Upper lobe of right lung (tissue), 1 donor: ENCODE measurements around the gene SMIM22. TPM values are rescaled to one million over a fixed set of nuclear protein-coding genes. Genes with fewer than 3 reads are reported as not detected.
A peak's percentile ranks its signal among the peaks of the same experiment; 100 is the strongest.

ENCODE experiments used
- ATAC-seq: fragments of 200-7000 bp; cut with Tn5 transposase; one replicate; pipeline ENCODE4 v1.9.1; 2020; ENCODE audit warnings: mild to moderate bottlenecking, moderate library complexity
- DNase-seq: peaks from one replicate; pipeline ENCODE4 v3.0.0-alpha.2; 2020
- H3K27ac ChIP-seq: fragments of 200-600 bp; one replicate; pipeline ENCODE4 v1.8.0; 2022
- H3K27me3 ChIP-seq: fragments of 200-600 bp; one replicate; pipeline ENCODE4 v1.8.0; 2022; ENCODE audit warnings: mild to moderate bottlenecking
- H3K36me3 ChIP-seq: fragments of 200-600 bp; one replicate; pipeline ENCODE4 v1.8.0; 2022
- H3K4me1 ChIP-seq: fragments of 200-600 bp; one replicate; pipeline ENCODE4 v1.8.0; 2022
- H3K4me3 ChIP-seq: fragments of 200-600 bp; one replicate; pipeline ENCODE4 v1.8.0; 2022; ENCODE audit warnings: mild to moderate bottlenecking
- H3K9me3 ChIP-seq: fragments of 200-600 bp; one replicate; pipeline ENCODE4 v1.8.0; 2022
- intact Hi-C: fragments of 100-400 bp; cut with DNase I; formaldehyde crosslinking; loops from one replicate; pipeline ENCODE4 v1.11.0; 2022
- total RNA-seq: library from RNA; stranded (reverse); fragmentation: NEBNext Ultra II Directional; extraction: Animal tissue kit (Norgen Biotek cat#: 25700); gene quantifications from one replicate; pipeline ENCODE4 v1.2.1, GENCODE V29; 2021
- TF ChIP-seq, protein P1 (sequence below): fragments of 200-600 bp; IDR thresholded peaks from one replicate; pipeline ENCODE4 v1.8.0; 2022; ENCODE audit warnings: antibody characterized with exemption
- donor health status: DM: no; HTN: yes; CAD: no; lungs with severe emphysema.

SMIM22 gene
- total RNA-seq, 1 donor from 2014 or later, result 23.3 TPM

DNA sequence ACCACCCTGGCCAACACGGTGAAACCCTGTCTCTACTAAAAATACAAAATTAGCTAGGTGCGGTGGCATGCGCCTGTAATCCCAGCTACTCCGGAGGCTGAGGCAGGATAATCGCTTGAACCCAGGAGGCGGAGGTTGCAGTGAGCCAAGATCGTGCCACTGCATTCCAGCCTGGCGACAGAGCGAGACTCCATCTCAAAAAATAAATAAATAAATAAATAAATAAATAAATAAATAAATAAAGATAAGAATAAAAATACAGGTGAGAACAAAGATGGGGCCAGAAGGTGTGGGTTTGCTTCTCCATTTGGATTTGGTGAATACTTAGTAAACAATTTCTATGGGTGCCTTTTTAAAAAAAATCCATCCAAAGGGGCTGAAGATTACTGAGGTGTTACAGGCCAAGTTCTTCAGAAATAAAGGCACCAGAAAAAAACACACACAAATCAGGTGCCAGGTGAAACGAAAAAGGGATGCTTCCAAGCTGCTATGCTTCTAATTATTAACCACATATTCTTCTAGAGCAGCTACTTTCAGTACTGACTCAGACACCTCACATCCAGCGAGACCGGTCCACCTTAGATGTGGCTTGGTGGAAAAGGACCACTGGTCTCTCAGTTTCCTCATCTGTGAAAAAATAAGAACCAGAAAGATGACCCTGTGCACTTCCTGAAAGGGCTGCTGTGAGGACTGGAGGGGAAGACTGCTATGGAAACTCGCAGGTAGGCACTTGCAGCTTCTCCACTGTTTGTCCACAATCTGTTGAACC is 42.7 kb downstream of the SMIM22 start:
- DNase-seq (peak; percentile 9), ATAC-seq (no peak)
- no peaks in the 10 kb centered on the region for H3K4me1 ChIP-seq
- H3K4me3 ChIP-seq, result no peak overlapping the region
- no peaks in the 10 kb centered on the region for H3K9me3 ChIP-seq
- no peak overlapping the region for H3K27ac ChIP-seq
- H3K27me3 ChIP-seq, result no peaks in the 10 kb centered on the region
- H3K36me3 ChIP-seq, result peaks cover 95% of the 10 kb centered on the region
- intact Hi-C loops, result no loop called here
- TF ChIP-seq, protein P1, sequence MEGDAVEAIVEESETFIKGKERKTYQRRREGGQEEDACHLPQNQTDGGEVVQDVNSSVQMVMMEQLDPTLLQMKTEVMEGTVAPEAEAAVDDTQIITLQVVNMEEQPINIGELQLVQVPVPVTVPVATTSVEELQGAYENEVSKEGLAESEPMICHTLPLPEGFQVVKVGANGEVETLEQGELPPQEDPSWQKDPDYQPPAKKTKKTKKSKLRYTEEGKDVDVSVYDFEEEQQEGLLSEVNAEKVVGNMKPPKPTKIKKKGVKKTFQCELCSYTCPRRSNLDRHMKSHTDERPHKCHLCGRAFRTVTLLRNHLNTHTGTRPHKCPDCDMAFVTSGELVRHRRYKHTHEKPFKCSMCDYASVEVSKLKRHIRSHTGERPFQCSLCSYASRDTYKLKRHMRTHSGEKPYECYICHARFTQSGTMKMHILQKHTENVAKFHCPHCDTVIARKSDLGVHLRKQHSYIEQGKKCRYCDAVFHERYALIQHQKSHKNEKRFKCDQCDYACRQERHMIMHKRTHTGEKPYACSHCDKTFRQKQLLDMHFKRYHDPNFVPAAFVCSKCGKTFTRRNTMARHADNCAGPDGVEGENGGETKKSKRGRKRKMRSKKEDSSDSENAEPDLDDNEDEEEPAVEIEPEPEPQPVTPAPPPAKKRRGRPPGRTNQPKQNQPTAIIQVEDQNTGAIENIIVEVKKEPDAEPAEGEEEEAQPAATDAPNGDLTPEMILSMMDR, result no peak

DNA sequence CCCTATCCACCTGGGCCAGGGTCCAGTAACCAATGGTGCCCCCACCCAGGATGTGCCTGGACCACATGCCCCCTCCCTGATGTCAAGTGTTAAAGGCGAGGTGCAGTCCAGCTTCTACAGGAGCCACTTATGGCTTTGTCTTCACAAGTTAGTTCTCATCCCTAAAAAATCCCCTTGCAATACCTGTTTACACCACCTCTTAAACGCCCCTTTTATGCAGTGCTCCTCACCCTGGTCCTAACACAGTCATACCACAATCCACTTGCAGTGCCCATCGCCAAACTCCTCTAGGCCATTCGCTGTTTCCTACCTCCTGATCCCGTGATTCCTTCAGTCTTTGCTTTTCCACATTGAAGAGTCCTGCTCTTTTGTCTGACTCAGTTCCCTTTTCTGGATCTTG is 44.8 kb downstream of the SMIM22 start:
- H3K36me3 ChIP-seq, result peaks cover 100% of the 10 kb centered on the region
- H3K9me3 ChIP-seq, result no peaks in the 10 kb centered on the region
- ATAC-seq (no peak), DNase-seq (no peak)
- H3K4me1 ChIP-seq, result peaks cover under 1% of the 10 kb centered on the region
- no peaks in the 10 kb centered on the region for H3K27me3 ChIP-seq
- no peak overlapping the region for H3K27ac ChIP-seq
- TF ChIP-seq, protein P1, result no peak
- intact Hi-C loops, result no loop called here
- no peak overlapping the region for H3K4me3 ChIP-seq

DNA sequence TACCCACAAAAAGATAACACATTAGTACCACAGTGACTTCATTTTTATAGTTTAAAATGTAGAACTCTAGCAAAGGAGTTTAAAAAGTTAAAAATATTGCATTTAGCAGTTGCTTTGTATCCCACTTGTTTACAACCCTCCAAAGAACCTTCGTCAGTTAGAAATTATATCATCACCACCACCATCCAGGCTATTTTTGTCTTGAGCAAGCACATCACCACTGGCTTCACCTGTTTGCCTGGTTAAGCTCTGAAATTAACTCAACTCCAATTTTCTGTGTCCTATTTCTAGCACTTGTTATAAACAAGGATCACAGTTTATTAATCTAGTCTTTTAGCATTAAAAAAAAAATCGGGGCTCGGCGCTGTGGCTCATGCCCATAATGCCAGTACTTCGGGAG is 45.8 kb downstream of the SMIM22 start:
- H3K36me3 ChIP-seq, result peaks cover 99% of the 10 kb centered on the region
- ATAC-seq (no peak), DNase-seq (no peak)
- TF ChIP-seq, protein P1, result no peak
- H3K27ac ChIP-seq, result no peak overlapping the region
- H3K4me1 ChIP-seq, result peaks cover 11% of the 10 kb centered on the region
- intact Hi-C loops, result no loop called here
- no peak overlapping the region for H3K4me3 ChIP-seq
- no peaks in the 10 kb centered on the region for H3K9me3 ChIP-seq
- no peaks in the 10 kb centered on the region for H3K27me3 ChIP-seq

Other genes with a start within 250 kb of the SMIM22 start
- 0.32 TPM for gene C16orf96, start 239.0 kb upstream of the SMIM22 start, total RNA-seq
- 35.5 TPM for gene UBALD1, start 180.5 kb upstream of the SMIM22 start, total RNA-seq
- 81.3 TPM for gene MGRN1, start 170.5 kb upstream of the SMIM22 start, total RNA-seq
- 24.0 TPM for gene NUDT16L1, start 101.8 kb upstream of the SMIM22 start, total RNA-seq
- 20.6 TPM for gene ANKS3, start 61.1 kb upstream of the SMIM22 start, total RNA-seq
- 0.58 TPM for gene DNAAF8, start 60.8 kb upstream of the SMIM22 start, total RNA-seq
- 15.7 TPM for gene ZNF500, start 28.2 kb upstream of the SMIM22 start, total RNA-seq
- not detected for gene SEPTIN12, start 7.0 kb upstream of the SMIM22 start, total RNA-seq
- gene ROGDI, start 7.3 kb downstream of the SMIM22 start, total RNA-seq, result 21.8 TPM
- 85.7 TPM for gene GLYR1, start 51.9 kb downstream of the SMIM22 start, total RNA-seq
- 36.6 TPM for gene UBN1, start 52.1 kb downstream of the SMIM22 start, total RNA-seq
- gene PPL, start 141.8 kb downstream of the SMIM22 start, total RNA-seq, result 78.1 TPM
- gene SEC14L5, start 163.0 kb downstream of the SMIM22 start, total RNA-seq, result 0.52 TPM
- gene NAGPA, start 238.6 kb downstream of the SMIM22 start, total RNA-seq, result 16.7 TPM